ENCODE results near the gene CACNA2D4.

CACNA2D4 gene

GRCh38 chr12:1778911-1779310, 139.5 kb downstream of the CACNA2D4 start:
- no peak for DNase-seq (ENCODE audit: low read depth)

- DNase-seq (ENCODE audit: low read depth) = peak; percentile 80
Observed at GRCh38 chr12:1777798-1778197, 140.7 kb downstream of the CACNA2D4 start.

- DNase-seq (ENCODE audit: low read depth) = peak; percentile 83
Observed at GRCh38 chr12:1776170-1776921, 142.1 kb downstream of the CACNA2D4 start.

GRCh38 chr12:1773937-1774655, 144.4 kb downstream of the CACNA2D4 start:
- no peak for DNase-seq (ENCODE audit: low read depth)

- DNase-seq (ENCODE audit: low read depth) = no peak
Observed at GRCh38 chr12:1769809-1770494, 148.5 kb downstream of the CACNA2D4 start.

GRCh38 chr12:1768615-1769014, 149.8 kb downstream of the CACNA2D4 start:
- DNase-seq (ENCODE audit: low read depth) = no peak

- no peak for DNase-seq (ENCODE audit: low read depth)
Observed at GRCh38 chr12:1767407-1768090, 150.9 kb downstream of the CACNA2D4 start.

GRCh38 chr12:1766110-1766509, 152.3 kb downstream of the CACNA2D4 start:
- DNase-seq (ENCODE audit: low read depth) = no peak

- no peak for DNase-seq (ENCODE audit: low read depth)
Observed at GRCh38 chr12:1763153-1763552, 155.3 kb downstream of the CACNA2D4 start.

GRCh38 chr12:1761857-1762256, 156.6 kb downstream of the CACNA2D4 start:
- DNase-seq (ENCODE audit: low read depth) = no peak

- DNase-seq (ENCODE audit: low read depth) = peak; percentile 54
Observed at GRCh38 chr12:1760566-1761382, 157.7 kb downstream of the CACNA2D4 start.

GRCh38 chr12:1758887-1759286, 159.6 kb downstream of the CACNA2D4 start:
- DNase-seq (ENCODE audit: low read depth) = no peak

- no peak for DNase-seq (ENCODE audit: low read depth)
Observed at GRCh38 chr12:1758376-1758775, 160.1 kb downstream of the CACNA2D4 start.

GRCh38 chr12:1750300-1750699, 168.2 kb downstream of the CACNA2D4 start:
- no peak for DNase-seq (ENCODE audit: low read depth)

GRCh38 chr12:1749019-1749418, 169.4 kb downstream of the CACNA2D4 start:
- no peak for DNase-seq (ENCODE audit: low read depth)

- no peak for DNase-seq (ENCODE audit: low read depth)
Observed at GRCh38 chr12:1747609-1748008, 170.8 kb downstream of the CACNA2D4 start.

GRCh38 chr12:1744932-1745331, 173.5 kb downstream of the CACNA2D4 start:
- DNase-seq (ENCODE audit: low read depth) = no peak
